Right ventricle myocardium superior (tissue), 1 donor: ENCODE data around the gene ESYT3. TPM values are rescaled to one million over a fixed set of nuclear protein-coding genes. Genes with fewer than 3 reads are reported as not detected.
"Not testable (repeated sequence)": the region's sequence is repeated elsewhere in the genome, so short reads cannot be mapped to it uniquely, and the experiment has no call there.

Experiments
- ATAC-seq: fragments of 200-7000 bp; cut with Tn5 transposase; one replicate; pipeline ENCODE4 v1.9.1; 2020; ENCODE audit warnings: mild to moderate bottlenecking; ENCODE audit not compliant: poor library complexity
- DNase-seq: peaks from one replicate; pipeline ENCODE4 v3.0.0-alpha.2; 2020
- intact Hi-C: fragments of 100-400 bp; cut with DNase I; formaldehyde crosslinking; loops from one replicate; pipeline ENCODE4 v1.11.2; 2022
- total RNA-seq: library from RNA; stranded (reverse); fragmentation: NEBNext Ultra II Directional; extraction: Animal tissue kit (Norgen Biotek cat#: 25700); gene quantifications from one replicate; pipeline ENCODE4 v1.2.1, GENCODE V29; 2021
- donor health status: DM: no; HTN: yes; CAD: no; lungs with severe emphysema.

Gene ESYT3
- total RNA-seq, 1 donor from 2014 or later, result 0.65 TPM

GRCh38 chr3:138438896-138439295, 4.5 kb downstream of the ESYT3 start:
- ATAC-seq (no peak), DNase-seq (no peak)
- intact Hi-C loops, result no loop called here

DNA sequence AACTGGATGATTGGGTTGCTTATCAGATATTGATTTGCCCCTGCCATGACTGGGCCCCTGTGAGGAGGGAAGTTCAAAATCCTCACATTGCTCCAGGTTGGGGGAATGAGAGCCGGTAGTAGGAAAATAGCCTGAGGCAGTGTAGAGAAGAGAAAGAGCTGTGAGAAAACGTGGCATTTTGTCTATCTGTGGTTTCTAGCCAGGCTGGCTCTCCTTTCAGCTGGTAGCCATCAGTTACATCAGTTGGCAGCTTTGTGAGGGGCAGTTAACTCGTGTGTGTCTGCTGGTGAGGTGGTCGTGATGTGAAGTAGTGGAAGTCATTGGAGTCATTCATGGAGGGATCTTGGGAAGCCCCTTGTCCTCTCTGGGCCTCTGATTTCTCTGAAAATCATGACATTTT, 5.2 kb downstream of the ESYT3 start:
- intact Hi-C loops, result no loop called here
- no peak for DNase-seq
- ATAC-seq, result no peak

GRCh38 chr3:138440121-138440521, 5.7 kb downstream of the ESYT3 start:
- ATAC-seq, result peak; percentile 89
- peak; percentile 74 for DNase-seq

DNA sequence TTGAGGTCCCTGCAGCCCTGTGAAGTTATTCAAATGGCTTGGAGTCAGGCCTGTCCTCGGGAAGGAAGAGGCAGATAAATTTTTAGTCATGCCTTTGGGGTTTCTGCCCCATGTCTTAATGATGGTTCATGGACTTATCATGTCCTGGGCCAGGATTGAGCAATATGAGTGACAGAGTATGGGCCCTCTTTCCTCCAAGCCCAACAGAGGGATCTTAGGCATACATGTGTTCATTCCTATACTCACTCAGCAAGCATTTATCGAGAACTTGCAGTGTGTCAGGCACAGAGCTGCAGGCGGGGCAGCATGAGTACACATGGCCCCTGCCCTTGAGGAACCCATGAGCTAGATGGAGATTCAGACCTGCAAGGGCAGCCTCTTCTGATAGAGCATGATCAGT, 6.2 kb downstream of the ESYT3 start:
- ATAC-seq (no peak), DNase-seq (no peak)
- intact Hi-C loops, result no loop called here

More at GRCh38 chr3:138440121-138440521, 5.7 kb downstream of the ESYT3 start:
- intact Hi-C loops, result no loop called here

- ATAC-seq, result no peak
- intact Hi-C loops, result no loop called here
These were observed 6.8 kb downstream of the ESYT3 start for GRCh38 chr3:138441256-138441655.

GRCh38 chr3:138441742-138442141, 7.3 kb downstream of the ESYT3 start:
- ATAC-seq (no peak), DNase-seq (no peak)
- intact Hi-C loops, result no loop called here

More at GRCh38 chr3:138441256-138441655, 6.8 kb downstream of the ESYT3 start:
- DNase-seq, result no peak

GRCh38 chr3:138442433-138442832, 8.0 kb downstream of the ESYT3 start:
- DNase-seq (no peak), ATAC-seq (no peak)
- intact Hi-C loops, result no loop called here

- intact Hi-C loops, result no loop called here
- DNase-seq (no peak), ATAC-seq (no peak)
These were observed 8.7 kb downstream of the ESYT3 start for GRCh38 chr3:138443091-138443490.

DNA sequence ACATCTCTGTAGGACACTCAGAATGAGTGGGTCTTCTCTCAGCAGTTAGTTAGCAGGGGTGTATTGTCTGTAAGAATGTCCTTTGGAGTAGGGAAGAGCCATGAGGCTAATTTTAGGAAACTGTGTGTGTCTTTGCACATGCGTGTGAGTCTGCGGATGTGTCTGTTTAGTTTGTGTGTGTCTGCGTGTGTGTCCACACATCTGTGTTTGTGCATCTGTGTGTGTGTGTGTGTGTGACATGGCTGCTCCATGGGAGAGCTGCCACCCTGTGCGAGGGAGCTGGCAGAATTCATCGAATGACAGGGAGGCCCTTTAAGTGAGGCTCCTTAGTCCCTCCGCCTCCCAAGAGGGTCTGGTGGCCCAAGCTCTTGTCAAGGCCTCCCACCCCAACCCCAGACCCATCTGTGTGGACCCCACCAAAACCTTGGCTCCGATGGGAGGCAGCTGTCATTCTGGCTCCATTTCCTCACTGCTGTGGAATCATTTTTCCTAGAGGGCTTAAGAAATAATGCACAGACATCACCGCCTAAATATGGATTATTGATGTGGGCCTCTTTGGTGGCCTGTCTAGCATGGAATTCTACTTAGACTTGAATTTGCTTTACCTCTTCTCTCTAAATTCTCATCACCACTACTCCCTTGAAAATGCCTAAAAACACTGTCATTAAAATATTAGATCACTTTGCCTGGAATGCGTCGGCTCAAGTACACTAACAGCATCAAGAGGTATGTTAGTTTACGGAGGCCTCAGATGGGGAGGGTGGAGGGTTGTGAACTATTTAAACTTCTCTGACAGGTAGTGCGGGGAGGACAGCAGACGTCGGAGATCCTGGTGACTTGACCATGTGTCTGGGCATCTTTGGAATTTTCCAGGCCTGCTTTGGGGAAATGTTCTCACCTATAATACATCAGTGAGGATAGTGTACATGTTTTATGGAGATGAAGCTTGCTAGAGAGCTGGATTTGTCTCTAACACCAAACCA, 9.4 kb downstream of the ESYT3 start:
- intact Hi-C loops, result no loop called here
- DNase-seq, result no peak
- no peak for ATAC-seq

- no peak for DNase-seq
- intact Hi-C loops, result no loop called here
- no peak for ATAC-seq
These were observed 10.8 kb downstream of the ESYT3 start for GRCh38 chr3:138445236-138445635.

DNA sequence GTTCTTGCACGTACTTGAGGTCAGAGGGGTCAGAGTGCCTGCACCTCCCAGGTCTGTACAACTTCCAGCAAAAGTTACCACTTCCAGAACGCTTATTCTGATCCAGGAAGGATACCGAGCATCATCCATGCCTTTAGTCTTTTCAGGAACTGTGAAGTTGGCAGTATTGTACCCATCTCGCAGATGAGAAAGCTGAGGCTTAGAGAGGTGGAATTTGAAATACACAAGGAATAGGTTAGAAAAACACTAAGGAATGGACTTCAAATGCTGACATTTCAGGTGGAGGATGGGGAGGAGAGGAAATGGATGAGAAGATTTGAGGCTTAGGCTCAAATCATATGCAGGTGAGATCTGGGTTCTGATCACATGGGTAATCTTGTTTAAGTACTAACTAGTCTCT, 11.2 kb downstream of the ESYT3 start:
- DNase-seq, result no peak
- intact Hi-C loops, result no loop called here
- no peak for ATAC-seq

DNA sequence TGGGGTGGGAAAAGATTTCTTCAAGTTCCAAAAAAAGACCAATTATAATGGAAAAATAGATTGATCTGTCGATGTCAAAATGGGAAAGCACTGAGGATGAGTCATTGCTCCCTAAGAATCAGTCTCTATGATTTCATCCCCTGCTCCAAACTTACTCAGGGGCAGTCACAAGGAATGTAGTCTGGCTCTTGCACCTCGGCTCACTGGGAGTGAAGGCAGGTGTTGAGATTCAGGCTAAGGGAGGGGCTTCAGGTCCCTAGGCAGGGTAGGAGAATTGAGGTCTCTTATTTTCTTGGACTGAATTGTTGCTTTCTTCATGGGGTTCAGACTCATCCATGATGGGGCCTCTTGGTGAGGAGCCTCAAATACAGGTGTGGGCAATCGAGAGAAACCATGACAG, 14.2 kb downstream of the ESYT3 start:
- ATAC-seq (no peak), DNase-seq (no peak)
- intact Hi-C loops, result no loop called here

DNA sequence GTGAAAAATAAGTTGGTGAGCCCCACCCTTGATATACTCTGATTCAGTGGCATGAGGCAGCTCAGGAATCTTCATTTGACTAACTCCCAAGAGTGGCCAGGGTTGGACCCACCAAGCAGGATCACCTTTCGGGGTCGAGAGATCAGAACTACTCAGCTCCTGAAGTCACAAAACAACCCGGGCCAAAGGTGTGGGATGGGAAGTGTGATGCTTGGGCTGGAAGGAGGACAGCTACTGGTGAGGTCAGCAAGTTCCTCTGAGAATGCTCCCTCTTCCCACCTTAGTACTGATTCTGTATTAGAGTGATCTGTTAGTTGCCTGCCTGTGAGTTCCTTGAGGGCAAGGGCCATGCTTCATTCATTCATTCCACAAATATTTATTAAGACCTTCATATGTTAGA, 15.1 kb downstream of the ESYT3 start:
- intact Hi-C loops, result no loop called here
- DNase-seq (no peak), ATAC-seq (no peak)

DNA sequence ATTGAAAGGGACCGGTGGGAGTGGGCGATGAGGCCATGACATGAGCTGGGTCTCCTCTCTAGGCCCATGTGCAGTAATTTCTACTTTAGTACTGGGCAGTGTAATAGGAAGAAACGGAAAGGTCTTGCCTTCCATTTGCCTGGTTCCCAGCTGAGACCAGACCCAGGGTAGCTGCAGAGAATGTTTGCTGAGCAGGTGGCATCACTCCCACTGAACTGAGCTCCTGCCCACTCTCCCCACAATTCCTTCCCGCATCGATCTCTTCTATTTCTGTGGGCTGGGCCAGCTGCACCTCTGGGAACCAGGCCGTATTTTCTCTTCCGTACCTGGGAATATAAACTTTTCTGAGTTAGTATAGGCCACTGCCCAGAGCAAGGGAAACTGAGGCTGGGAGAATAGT, 15.8 kb downstream of the ESYT3 start:
- intact Hi-C loops, result no loop called here
- ATAC-seq (no peak), DNase-seq (no peak)

GRCh38 chr3:138450704-138451424, 16.4 kb downstream of the ESYT3 start:
- DNase-seq, result no peak
- intact Hi-C loops, result no loop called here

GRCh38 chr3:138451595-138452162, 17.3 kb downstream of the ESYT3 start:
- ATAC-seq (no peak), DNase-seq (no peak)
- intact Hi-C loops, result no loop called here

More at GRCh38 chr3:138450704-138451424, 16.4 kb downstream of the ESYT3 start:
- no peak for ATAC-seq

GRCh38 chr3:138452436-138452835, 18.0 kb downstream of the ESYT3 start:
- no peak for DNase-seq
- ATAC-seq, result no peak
- intact Hi-C loops, result no loop called here

- DNase-seq, ATAC-seq, intact Hi-C loops: not testable (repeated sequence)
These were observed 19.5 kb downstream of the ESYT3 start for GRCh38 chr3:138453940-138454339.
